Hepatic stellate cell (primary cell): Measurements from ENCODE around the gene ITFG2.
A peak's percentile ranks its signal among the peaks of the same experiment; 100 is the strongest.
"Not testable (repeated sequence)": the region's sequence is repeated elsewhere in the genome, so short reads cannot be mapped to it uniquely, and the experiment has no call there.

Experiments used
- DNase-seq: peaks from one replicate; pipeline ENCODE4 v3.0.0; 2011; ENCODE audit warnings: low spot score

The ITFG2 gene

DNA sequence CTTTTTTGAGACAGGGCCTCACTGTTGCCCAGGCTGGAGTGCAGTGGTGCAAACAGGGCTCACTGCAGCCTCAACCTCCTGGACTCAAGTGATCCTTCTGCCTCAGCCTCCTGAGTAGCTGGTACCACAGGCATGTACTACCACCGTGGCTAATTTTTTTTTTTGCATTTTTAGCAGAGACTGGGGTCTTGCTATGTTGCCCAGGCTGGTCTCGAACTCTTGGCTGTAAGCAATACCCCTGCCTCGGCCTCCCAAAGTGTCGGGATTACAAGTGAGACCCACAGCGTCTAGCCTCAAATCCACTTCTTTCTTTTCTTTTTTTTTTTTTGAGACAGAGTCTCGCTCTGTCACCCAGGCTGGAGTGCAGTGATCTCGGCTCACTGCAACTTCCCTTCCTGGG is 50.9 kb downstream of the ITFG2 start:
- not testable (repeated sequence) for DNase-seq

DNA sequence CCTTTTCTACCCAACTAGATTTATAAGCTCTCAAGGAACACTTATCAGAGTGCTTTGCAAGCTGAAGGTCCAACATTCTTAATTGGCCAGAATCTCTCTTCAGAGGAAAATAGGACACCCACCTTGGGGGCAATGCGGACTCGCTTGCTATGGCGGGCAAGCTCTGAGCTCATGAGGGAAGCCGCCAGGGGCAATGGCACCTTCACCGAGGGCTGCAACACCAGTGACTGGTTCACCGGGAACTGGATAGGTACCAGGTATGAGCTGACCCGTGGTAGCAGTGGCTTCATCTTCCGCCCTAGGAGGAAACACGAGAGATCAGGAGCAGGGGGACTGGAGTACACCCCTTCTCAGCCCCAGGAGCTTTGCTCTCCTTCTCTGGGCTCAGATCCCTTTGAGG is 51.7 kb downstream of the ITFG2 start:
- no peak for DNase-seq

DNA sequence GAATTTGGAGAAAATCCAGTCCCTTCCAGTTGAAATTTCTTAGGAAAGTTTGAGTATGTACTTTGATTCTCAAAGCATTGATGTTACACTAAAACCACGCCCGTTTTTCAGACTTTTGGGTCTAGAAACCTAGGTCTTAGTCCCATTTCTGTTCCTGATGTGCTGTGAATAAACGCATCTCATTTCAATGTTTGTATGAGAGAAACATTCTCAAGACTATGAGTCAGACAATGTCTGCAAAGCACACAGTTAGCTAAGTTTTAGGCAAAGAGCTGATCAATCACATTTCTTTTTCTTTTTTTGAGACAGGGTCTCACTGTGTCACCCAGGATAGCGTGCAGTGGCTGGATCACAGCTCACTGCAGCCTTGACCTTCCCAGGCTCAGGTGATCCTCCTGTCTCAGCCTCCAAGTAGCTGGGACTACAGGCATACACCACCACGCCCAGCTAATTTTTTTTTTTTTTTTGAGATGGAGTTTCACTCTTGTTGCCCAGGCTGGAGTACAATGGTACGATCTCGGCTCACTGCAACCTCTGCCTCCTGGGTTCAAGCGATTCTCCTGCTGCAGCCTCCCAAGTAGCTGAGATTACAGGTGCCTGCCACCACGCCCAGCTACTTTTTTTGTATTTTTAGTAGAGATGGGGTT is 56.6 kb downstream of the ITFG2 start:
- DNase-seq, result peak; percentile 54
